ENCODE results near the gene BRME1. TPM values are rescaled to one million over a fixed set of nuclear protein-coding genes. Genes with fewer than 3 reads are reported as not detected.

BRME1 gene
- total and polyA plus RNA-seq, 2 of the 13 experiments (the other 11 are each of a cell fraction or from before 2014, with no cell fraction given), result 0.74 to 1.5 TPM

- TF ChIP-seq, protein P1, sequence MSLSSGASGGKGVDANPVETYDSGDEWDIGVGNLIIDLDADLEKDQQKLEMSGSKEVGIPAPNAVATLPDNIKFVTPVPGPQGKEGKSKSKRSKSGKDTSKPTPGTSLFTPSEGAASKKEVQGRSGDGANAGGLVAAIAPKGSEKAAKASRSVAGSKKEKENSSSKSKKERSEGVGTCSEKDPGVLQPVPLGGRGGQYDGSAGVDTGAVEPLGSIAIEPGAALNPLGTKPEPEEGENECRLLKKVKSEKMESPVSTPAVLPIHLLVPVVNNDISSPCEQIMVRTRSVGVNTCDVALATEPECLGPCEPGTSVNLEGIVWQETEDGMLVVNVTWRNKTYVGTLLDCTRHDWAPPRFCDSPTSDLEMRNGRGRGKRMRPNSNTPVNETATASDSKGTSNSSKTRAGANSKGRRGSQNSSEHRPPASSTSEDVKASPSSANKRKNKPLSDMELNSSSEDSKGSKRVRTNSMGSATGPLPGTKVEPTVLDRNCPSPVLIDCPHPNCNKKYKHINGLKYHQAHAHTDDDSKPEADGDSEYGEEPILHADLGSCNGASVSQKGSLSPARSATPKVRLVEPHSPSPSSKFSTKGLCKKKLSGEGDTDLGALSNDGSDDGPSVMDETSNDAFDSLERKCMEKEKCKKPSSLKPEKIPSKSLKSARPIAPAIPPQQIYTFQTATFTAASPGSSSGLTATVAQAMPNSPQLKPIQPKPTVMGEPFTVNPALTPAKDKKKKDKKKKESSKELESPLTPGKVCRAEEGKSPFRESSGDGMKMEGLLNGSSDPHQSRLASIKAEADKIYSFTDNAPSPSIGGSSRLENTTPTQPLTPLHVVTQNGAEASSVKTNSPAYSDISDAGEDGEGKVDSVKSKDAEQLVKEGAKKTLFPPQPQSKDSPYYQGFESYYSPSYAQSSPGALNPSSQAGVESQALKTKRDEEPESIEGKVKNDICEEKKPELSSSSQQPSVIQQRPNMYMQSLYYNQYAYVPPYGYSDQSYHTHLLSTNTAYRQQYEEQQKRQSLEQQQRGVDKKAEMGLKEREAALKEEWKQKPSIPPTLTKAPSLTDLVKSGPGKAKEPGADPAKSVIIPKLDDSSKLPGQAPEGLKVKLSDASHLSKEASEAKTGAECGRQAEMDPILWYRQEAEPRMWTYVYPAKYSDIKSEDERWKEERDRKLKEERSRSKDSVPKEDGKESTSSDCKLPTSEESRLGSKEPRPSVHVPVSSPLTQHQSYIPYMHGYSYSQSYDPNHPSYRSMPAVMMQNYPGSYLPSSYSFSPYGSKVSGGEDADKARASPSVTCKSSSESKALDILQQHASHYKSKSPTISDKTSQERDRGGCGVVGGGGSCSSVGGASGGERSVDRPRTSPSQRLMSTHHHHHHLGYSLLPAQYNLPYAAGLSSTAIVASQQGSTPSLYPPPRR (CRISPR knock-in tag; IDR thresholded peaks at IDR 0.05; ENCODE audit: borderline replicate concordance), result no peak
- TF ChIP-seq ZNF891 (CRISPR knock-in tag; IDR thresholded peaks at IDR 0.05) (no peak), GATAD2A (CRISPR knock-in tag; IDR thresholded peaks at IDR 0.05) (no peak), PAX8 (CRISPR knock-in tag; IDR thresholded peaks at IDR 0.05; ENCODE audit: borderline replicate concordance) (no peak), ZNF264 (CRISPR knock-in tag; IDR thresholded peaks at IDR 0.05) (no peak), ZSCAN9 (CRISPR knock-in tag; IDR thresholded peaks at IDR 0.05; ENCODE audit: borderline replicate concordance) (no peak), SOX5 (CRISPR knock-in tag; IDR thresholded peaks at IDR 0.05; ENCODE audit: borderline replicate concordance) (no peak)
- TF ChIP-seq, protein P2, sequence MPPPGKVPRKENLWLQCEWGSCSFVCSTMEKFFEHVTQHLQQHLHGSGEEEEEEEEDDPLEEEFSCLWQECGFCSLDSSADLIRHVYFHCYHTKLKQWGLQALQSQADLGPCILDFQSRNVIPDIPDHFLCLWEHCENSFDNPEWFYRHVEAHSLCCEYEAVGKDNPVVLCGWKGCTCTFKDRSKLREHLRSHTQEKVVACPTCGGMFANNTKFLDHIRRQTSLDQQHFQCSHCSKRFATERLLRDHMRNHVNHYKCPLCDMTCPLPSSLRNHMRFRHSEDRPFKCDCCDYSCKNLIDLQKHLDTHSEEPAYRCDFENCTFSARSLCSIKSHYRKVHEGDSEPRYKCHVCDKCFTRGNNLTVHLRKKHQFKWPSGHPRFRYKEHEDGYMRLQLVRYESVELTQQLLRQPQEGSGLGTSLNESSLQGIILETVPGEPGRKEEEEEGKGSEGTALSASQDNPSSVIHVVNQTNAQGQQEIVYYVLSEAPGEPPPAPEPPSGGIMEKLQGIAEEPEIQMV (CRISPR knock-in tag; IDR thresholded peaks at IDR 0.05; ENCODE audit: low read depth), result no peak
These were observed 24.1 kb downstream of the BRME1 start (continued) for GRCh38 chr19:13881692-13882418.
